ENCODE measurements around the gene TBCCD1. TPM values are rescaled to one million over a fixed set of nuclear protein-coding genes. Genes with fewer than 3 reads are reported as not detected.

TBCCD1 gene
- total RNA-seq: 17.5 and 17.7 TPM in 2 replicates

DNA sequence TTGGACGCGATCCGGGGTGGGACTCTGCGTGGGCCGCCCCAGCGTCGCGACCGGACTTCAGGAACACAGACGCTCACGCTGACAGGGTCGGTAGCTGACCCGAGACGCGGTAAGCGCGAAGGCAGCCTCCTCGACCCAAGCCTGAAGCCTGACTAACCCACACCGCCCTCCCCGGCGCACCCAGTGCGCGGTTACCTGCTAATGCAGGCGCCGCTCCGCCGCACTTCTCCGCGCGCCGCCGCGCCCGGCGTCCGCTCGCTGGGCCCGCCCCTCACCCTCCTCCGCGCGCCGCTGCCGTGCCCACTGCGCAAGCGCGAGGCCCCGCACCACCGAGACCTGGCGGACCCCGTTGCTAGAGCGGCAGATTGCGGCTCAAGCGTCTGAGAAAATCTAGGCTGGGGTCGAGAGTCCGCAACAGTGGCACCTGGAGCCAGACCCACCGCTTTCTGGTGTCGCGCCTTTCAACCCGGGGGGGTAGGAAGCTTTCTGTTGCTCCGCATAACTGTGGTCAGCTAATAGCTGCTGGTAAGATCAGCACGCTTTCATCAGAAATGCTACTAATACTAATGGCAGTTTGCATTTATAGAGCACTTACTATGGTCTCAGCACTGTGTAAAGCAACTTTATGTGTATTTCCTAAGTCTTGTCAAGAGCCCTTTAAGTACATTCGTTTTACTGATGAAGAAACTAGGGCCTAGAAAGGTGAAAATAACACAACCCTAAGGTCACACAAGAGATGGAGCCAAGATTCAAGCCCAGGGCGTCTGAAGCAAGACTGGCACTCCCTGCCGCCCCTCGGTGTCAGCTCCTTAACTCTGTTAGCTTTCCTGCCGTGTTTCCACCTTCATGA lies at the start of gene TBCCD1:
TBCCD1 (minus strand) TSS at position 268 of the 850 bp plus-strand sequence. CDS start 3,010 bp downstream, outside the sequence.
- no peaks in the 10 kb centered on the region for H3K27me3 Mint-ChIP-seq (ENCODE audit: low read depth)
- peaks cover 25% of the 10 kb centered on the region for H3K36me3 Mint-ChIP-seq (ENCODE audit: low read depth)
- DNase-seq (ENCODE audit: low spot score): peak; percentile 96
- intact Hi-C loops (cut with micrococcal nuclease): no loop called here
- peak within 1 kb of the TSS; percentile 75 for H3K27ac Mint-ChIP-seq
- H3K4me1 Mint-ChIP-seq (ENCODE audit: low read depth): peaks cover 47% of the 10 kb centered on the region
- H3K9me3 Mint-ChIP-seq: no peaks in the 10 kb centered on the region
- peak within 1 kb of the TSS; percentile 97 for H3K4me3 Mint-ChIP-seq (ENCODE audit: low read depth)

- Mint-ChIP-seq H3K27ac (no peak overlapping the region), H3K27me3 (ENCODE audit: low read depth) (peaks cover 44% of the 10 kb centered on the region), H3K9me3 (no peaks in the 10 kb centered on the region), H3K36me3 (ENCODE audit: low read depth) (no peaks in the 10 kb centered on the region), H3K4me1 (ENCODE audit: low read depth) (peaks cover 13% of the 10 kb centered on the region), H3K4me3 (ENCODE audit: low read depth) (no peak overlapping the region)
- intact Hi-C loops (cut with micrococcal nuclease): loop anchor here (5.0 to 10.0 kb wide), 2 partner anchors 81 to 166 kb away; partner anchors contain the start of gene EIF4A2
- DNase-seq (ENCODE audit: low spot score): no peak
Observed at GRCh38 chr3:186616299-186616617, 49.1 kb upstream of the TBCCD1 start.

DNA sequence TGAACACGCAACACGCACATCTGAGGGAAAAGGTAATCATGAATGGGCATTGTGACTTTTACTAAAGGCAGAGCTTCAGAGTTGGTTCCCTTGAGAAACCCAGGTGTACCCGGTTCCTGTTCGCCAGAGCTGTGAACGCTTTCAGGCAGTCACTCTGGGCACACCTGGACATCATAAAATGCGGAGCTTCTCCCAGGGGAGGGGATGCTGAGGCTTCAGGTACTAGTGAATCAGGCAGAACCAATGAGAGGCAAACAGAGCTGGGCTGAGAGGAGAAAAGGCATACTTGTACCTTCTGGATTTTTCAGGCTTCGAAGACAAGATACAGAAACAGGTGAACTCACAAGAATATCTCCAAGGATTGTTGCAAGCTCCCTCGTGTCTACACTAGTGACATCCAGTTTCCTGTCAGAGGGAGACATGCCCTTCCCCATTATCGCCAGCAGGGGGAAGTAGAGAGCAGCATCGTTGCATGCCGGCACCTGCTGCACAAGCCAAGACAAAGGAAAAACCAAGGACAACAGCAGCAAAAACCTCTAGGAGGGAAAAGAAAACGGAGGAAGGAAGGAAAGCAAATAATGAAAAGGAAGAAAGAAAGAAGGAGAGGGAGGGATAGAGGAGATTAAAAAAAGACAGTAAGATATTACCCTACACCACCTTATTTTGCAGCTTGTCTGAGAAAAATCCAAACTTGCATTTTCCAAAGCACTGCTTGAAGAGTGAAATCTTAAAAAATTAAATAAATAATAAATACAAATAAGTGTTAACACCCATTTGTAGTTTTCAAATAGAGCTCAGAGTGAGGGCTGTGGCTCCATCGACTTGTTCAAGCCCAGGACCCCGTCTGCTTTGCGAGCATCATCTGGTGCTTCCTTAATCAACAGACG lies 47.7 kb upstream of the TBCCD1 start:
- Mint-ChIP-seq H3K27ac (no peak overlapping the region), H3K36me3 (ENCODE audit: low read depth) (no peaks in the 10 kb centered on the region), H3K4me3 (ENCODE audit: low read depth) (no peak overlapping the region), H3K4me1 (ENCODE audit: low read depth) (peaks cover 13% of the 10 kb centered on the region), H3K27me3 (ENCODE audit: low read depth) (peaks cover 40% of the 10 kb centered on the region), H3K9me3 (no peaks in the 10 kb centered on the region)
- DNase-seq (ENCODE audit: low spot score): peak; percentile 63
- intact Hi-C loops (cut with micrococcal nuclease): loop anchor here (1.0 to 10.0 kb wide), 3 partner anchors 80 to 206 kb away; partner anchors contain the start of gene EIF4A2

- Mint-ChIP-seq H3K36me3 (ENCODE audit: low read depth) (no peaks in the 10 kb centered on the region), H3K4me1 (ENCODE audit: low read depth) (peaks cover 13% of the 10 kb centered on the region), H3K9me3 (no peaks in the 10 kb centered on the region), H3K4me3 (ENCODE audit: low read depth) (no peak overlapping the region), H3K27me3 (ENCODE audit: low read depth) (peaks cover 40% of the 10 kb centered on the region), H3K27ac (no peak overlapping the region)
- intact Hi-C loops (cut with micrococcal nuclease): loop anchor here (1.0 to 10.0 kb wide), 2 partner anchors 79 to 207 kb away; no protein-coding TSS in a partner anchor
- no peak for DNase-seq (ENCODE audit: low spot score)
Observed at GRCh38 chr3:186614266-186614596, 47.1 kb upstream of the TBCCD1 start.

GRCh38 chr3:186613637-186614265 lies 46.6 kb upstream of the TBCCD1 start:
- intact Hi-C loops (cut with micrococcal nuclease): loop anchor here (1.0 to 10.0 kb wide), 2 partner anchors 79 to 208 kb away; no protein-coding TSS in a partner anchor
- DNase-seq (ENCODE audit: low spot score): no peak
- H3K4me1 Mint-ChIP-seq (ENCODE audit: low read depth): peaks cover 13% of the 10 kb centered on the region
- H3K36me3 Mint-ChIP-seq (ENCODE audit: low read depth): no peaks in the 10 kb centered on the region
- H3K27me3 Mint-ChIP-seq (ENCODE audit: low read depth): peaks cover 39% of the 10 kb centered on the region
- H3K27ac Mint-ChIP-seq: no peak overlapping the region
- no peaks in the 10 kb centered on the region for H3K9me3 Mint-ChIP-seq
- H3K4me3 Mint-ChIP-seq (ENCODE audit: low read depth): no peak overlapping the region

DNA sequence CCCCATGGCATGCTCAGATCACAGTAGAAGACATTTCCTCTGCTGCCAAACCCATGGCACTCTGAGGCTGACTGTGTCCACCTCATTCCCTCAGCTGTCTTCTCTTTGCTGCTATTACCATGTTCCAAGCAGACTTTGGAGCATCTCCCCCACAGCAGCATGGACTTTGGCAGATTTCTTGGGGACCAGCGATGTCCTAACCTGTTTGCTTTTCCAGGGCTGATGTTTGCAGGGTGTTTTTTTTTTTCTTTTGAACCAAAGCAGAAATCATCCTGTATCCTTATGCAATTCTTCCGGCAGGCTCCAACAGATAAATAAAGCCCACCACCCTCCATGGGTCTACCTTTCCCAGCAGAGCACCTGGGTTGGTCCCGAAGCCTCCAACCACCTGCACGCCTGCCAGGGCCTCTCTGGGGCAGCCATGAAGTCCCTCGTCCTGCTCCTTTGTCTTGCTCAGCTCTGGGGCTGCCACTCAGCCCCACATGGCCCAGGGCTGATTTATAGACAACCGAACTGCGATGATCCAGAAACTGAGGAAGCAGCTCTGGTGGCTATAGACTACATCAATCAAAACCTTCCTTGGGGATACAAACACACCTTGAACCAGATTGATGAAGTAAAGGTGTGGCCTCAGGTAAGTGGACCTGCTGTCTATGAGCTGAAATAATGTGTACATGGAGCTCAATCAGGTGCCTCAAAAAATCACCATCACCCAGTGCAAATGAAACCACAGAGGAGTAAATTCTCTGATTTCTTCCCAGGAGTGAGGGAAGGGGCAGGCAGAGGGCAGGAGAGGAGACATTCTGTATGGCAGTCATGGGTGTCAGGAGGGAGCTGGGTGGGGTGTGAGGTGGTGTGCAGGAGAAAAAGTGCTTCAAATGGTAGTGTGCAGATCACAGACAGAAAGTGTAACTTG lies 45.8 kb upstream of the TBCCD1 start, which contains the start of gene AHSG:
AHSG (plus strand) TSS at position 340 of the 916 bp plus-strand sequence; CDS start at position 422, 82 bp downstream.
- Mint-ChIP-seq H3K4me1 (ENCODE audit: low read depth) (peaks cover 13% of the 10 kb centered on the region), H3K4me3 (ENCODE audit: low read depth) (no peak within 1 kb of the TSS), H3K27me3 (ENCODE audit: low read depth) (peaks cover 31% of the 10 kb centered on the region), H3K9me3 (no peaks in the 10 kb centered on the region), H3K36me3 (ENCODE audit: low read depth) (no peaks in the 10 kb centered on the region), H3K27ac (no peak within 1 kb of the TSS)
- intact Hi-C loops (cut with micrococcal nuclease): loop anchor here (10.0 kb wide), 1 partner anchor 78 kb away; no protein-coding TSS in a partner anchor
- no peak for DNase-seq (ENCODE audit: low spot score)

DNA sequence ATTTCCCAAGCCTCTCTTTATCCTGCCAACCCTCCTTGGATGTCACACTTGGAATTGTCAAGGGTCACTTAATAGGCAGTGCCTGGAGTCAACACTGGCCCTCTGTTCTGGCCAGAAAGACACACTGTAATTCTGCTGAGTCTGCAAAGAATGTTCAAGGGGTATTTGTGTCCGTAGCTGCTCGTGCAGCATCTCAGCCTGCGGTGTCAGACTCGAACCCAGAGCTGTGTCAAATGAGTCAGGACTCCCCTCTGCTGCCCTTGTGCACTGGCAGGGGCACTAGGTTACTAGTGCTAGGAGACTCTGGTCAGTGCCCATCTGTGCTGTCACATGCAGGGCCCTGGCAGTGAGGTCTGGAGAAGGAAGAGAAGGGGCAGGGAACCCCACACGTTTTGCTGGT lies 44.9 kb upstream of the TBCCD1 start:
- no peaks in the 10 kb centered on the region for H3K36me3 Mint-ChIP-seq (ENCODE audit: low read depth)
- H3K4me1 Mint-ChIP-seq (ENCODE audit: low read depth): peaks cover 11% of the 10 kb centered on the region
- H3K27ac Mint-ChIP-seq: no peak overlapping the region
- no peaks in the 10 kb centered on the region for H3K9me3 Mint-ChIP-seq
- no peak overlapping the region for H3K4me3 Mint-ChIP-seq (ENCODE audit: low read depth)
- DNase-seq (ENCODE audit: low spot score): no peak
- intact Hi-C loops (cut with micrococcal nuclease): loop anchor here (10.0 kb wide), 1 partner anchor 77 kb away; no protein-coding TSS in a partner anchor
- peaks cover 24% of the 10 kb centered on the region for H3K27me3 Mint-ChIP-seq (ENCODE audit: low read depth)

DNA sequence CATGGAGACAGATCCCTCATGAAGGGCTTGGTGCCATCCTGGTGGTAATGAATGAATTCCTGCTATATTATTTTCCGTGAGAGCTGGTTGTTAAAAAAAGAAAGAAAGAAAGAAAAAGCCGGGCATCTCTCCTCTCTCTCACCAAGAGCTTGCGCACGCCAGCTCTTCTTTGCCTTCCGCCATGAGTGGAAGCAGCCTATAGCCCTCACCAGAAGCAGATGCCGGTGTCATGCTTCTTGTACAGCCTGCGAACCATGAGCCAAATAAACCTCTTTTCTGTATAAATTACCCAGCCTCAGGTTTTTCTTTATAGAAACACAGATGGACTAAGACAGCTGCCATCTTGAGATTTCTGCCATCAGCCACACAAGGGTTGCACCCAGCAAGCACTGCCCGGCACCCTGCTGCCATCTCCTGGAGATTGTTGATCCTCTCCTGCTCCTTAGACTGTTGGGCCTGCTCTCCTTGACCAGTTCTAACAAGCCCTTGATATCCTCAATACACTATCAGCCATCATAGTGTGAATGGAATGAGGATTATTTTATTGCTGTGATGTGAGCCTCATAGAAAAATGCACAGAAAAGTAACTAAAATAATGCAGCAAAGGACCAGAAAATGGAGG lies 42.2 kb upstream of the TBCCD1 start:
- Mint-ChIP-seq H3K27ac (no peak overlapping the region), H3K4me1 (ENCODE audit: low read depth) (peaks cover 1% of the 10 kb centered on the region), H3K4me3 (ENCODE audit: low read depth) (no peak overlapping the region), H3K36me3 (ENCODE audit: low read depth) (no peaks in the 10 kb centered on the region), H3K27me3 (ENCODE audit: low read depth) (peaks cover 22% of the 10 kb centered on the region), H3K9me3 (no peaks in the 10 kb centered on the region)
- DNase-seq (ENCODE audit: low spot score): no peak
- intact Hi-C loops (cut with micrococcal nuclease): no loop called here

DNA sequence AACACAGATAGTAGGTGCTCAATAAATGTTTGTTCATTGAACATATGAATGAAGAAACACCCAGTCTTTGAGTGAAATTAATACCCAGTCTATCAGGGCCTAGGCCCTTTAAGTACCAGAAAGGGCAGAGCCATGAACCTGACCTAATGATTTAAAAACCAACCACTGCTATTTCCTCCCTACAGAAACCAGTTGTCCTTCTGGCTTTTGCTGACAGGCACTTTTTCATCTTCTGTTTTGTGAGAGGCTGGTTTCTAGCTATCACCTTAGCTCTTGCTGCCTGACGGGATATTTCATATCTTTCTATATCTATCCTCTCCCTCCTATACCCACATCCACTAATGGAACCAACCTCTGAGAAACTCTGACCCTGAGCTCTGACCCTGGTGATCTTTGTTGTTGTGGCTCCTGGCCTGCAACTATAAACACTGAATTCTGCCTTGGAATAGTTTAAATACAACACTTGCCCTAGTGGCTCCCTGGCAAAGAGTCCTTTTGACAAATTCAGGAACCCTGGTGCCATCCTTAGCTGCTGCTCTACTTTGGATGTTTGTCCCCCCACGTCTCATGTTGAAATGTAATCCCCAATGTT lies 41.6 kb upstream of the TBCCD1 start:
- H3K9me3 Mint-ChIP-seq: no peaks in the 10 kb centered on the region
- H3K27ac Mint-ChIP-seq: no peak overlapping the region
- no peaks in the 10 kb centered on the region for H3K36me3 Mint-ChIP-seq (ENCODE audit: low read depth)
- intact Hi-C loops (cut with micrococcal nuclease): no loop called here
- H3K4me3 Mint-ChIP-seq (ENCODE audit: low read depth): no peak overlapping the region
- no peak for DNase-seq (ENCODE audit: low spot score)
- H3K4me1 Mint-ChIP-seq (ENCODE audit: low read depth): no peaks in the 10 kb centered on the region
- H3K27me3 Mint-ChIP-seq (ENCODE audit: low read depth): peaks cover 18% of the 10 kb centered on the region

DNA sequence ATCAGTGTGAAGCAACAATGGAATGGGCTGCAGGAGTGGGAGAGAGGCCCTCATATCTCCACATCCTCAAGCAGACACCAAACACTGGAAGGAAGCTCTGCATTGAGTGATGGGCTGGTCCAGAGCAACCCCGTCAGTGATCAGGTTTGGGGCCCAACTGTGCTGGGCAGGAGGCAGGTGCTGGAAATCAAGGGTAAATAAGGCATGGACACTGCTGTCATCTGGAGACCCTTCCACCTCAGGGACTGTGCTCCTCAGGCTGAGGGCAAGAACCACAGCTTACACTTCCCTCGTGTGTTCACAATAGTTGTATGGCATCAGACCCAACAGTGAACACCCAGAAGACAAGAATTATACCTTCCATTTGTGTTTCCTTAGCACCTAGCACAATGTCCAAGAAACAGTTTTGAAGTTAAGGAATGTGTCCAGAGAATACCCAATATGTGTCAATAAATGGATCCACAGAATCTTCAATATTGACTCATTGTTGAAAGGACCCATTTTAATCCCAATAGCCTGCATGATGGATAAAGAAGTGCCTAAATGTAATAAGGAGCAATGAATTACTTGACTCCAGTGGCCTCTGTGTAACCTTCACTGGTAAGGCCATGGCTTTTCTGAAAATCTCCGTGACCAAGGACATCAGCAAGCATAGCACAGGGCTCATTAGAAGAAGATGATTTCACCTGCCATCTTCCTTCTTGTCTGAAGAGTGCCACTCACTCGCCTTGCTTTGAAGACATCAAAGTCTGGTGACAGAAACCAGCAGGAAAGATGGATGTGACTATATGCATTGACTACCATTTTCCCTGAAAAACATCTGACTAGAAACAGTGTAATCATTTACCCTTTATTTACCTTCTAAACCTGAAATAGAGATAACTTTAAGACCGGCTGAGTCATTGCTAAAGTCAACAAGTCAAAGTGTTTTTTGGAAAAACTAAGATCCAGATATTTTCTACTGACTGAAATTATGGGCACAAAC lies 38.7 kb upstream of the TBCCD1 start:
- Mint-ChIP-seq H3K27ac (no peak overlapping the region), H3K27me3 (ENCODE audit: low read depth) (peaks cover 8% of the 10 kb centered on the region), H3K36me3 (ENCODE audit: low read depth) (no peaks in the 10 kb centered on the region), H3K9me3 (no peaks in the 10 kb centered on the region), H3K4me1 (ENCODE audit: low read depth) (no peaks in the 10 kb centered on the region), H3K4me3 (ENCODE audit: low read depth) (no peak overlapping the region)
- intact Hi-C loops (cut with micrococcal nuclease): no loop called here
- no peak for DNase-seq (ENCODE audit: low spot score)

Data from activated T-helper 2 cell treated with anti-CD3 and anti-CD28 coated beads, Interferon-gamma antibody, Interleukin-2, Interleukin-4, amounts not matched to agents 10 μg/mL and 5 μg/mL and 100 μg/mL, durations not matched to agents 14 hours and 24 hours and 36 hours (primary cell).